MG63 (cell line): ENCODE measurements around the gene MT3. TPM values are rescaled to one million over a fixed set of nuclear protein-coding genes. Genes with fewer than 3 reads are reported as not detected.
"Not testable (repeated sequence)": the region's sequence is repeated elsewhere in the genome, so short reads cannot be mapped to it uniquely, and the experiment has no call there.

ENCODE experiments used
- DNase-seq: peaks from one replicate; pipeline ENCODE4 v3.0.0-alpha.2; 2020
- H3K27me3 ChIP-seq: fragments of 250-450 bp; sonication (Bioruptor Pico); 2 replicates; pipeline ENCODE4 v1.5.1; 2020; ENCODE audit warnings: mild to moderate bottlenecking, moderate library complexity
- H3K36me3 ChIP-seq: fragments of 250-450 bp; sonication (Bioruptor Pico); 2 replicates; pipeline ENCODE4 v1.5.1; 2020; ENCODE audit warnings: mild to moderate bottlenecking, moderate library complexity
- H3K4me3 ChIP-seq: fragments of 250-450 bp; sonication (Bioruptor Pico); 2 replicates; pipeline ENCODE4 v1.5.1; 2020; ENCODE audit warnings: mild to moderate bottlenecking, moderate library complexity
- H3K9me3 ChIP-seq: fragments of 250-450 bp; sonication (Bioruptor Pico); 2 replicates; pipeline ENCODE4 v1.5.1; 2020; ENCODE audit warnings: mild to moderate bottlenecking, moderate library complexity
- total RNA-seq: library from RNA; depleted of rRNA; stranded (reverse); fragments of >200 nt; shearing (Covaris generic); gene quantifications from 2 replicates; pipeline ENCODE4 v1.2.3, GENCODE V29; 2014; ENCODE audit warnings: low replicate concordance

Gene MT3
- total RNA-seq, 1 experiment from 2014 or later = not detected

DNA sequence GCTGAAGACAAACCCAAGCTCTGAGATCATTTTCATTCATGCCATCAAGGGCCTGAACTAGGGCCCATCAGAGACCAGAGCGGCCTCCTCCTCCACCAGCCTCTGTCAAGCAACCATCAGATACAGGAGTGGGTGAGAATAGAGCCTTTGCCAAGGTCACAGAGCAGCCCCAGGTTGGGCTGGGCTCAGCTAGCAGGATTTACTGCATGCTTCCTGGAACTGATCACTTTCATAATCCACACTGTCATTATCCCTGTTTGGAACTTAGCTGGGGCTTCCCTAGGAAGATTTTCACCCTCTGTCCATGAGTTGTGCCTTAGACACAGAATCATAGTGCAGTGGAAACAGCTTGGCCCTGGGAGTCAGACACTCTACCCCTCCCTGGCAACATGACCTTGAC, 19.4 kb upstream of the MT3 start:
- H3K4me3 ChIP-seq = no peak overlapping the region
- H3K36me3 ChIP-seq = no peaks in the 10 kb centered on the region
- no peak for DNase-seq
- H3K9me3 ChIP-seq = peaks cover 6% of the 10 kb centered on the region; the same call in 1 of the 2 replicates
- H3K27me3 ChIP-seq = no peaks in the 10 kb centered on the region; the same call in 1 of the 2 replicates

DNA sequence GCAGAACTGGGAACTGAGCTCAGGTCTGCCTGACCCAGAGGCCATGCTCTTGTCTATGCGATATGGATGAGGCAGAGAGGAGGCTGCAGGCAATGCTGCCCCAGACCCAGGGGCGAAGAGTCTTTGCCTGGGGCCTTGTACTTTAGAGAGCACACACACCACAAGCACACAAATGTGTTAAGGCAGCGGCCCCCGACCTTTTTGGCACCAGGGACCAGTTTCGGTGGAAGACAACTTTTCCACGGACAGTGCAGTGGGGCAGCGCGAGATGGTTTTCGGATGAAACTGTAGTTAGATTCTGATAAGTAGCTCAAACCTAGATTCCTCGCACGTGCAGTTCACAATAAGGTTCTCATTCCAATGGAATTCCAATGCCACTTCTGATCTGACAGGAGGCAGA, 17.8 kb upstream of the MT3 start:
- DNase-seq = no peak
- peaks cover 6% of the 10 kb centered on the region; the same call in 1 of the 2 replicates for H3K9me3 ChIP-seq
- no peaks in the 10 kb centered on the region for H3K36me3 ChIP-seq
- no peaks in the 10 kb centered on the region; the same call in 1 of the 2 replicates for H3K27me3 ChIP-seq
- no peak overlapping the region for H3K4me3 ChIP-seq

DNA sequence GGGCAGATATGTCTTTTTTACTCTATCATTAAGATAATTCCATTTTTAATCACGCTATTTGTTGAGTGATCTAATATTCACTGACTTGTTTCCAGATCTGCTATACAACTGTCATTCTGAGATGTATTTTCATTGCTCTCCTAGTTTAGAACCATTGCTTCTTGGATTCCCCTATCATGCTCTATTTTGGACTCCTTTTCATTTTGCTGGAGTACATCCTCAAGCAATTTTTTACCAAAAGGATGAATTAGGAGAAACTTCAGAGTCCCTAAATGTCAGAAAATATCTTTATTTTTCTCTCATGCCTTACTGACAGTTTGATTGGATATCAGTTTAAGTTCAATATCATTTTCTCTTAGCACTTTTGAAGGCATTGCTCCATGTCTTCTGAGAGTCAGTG, 14.7 kb upstream of the MT3 start:
- no peaks in the 10 kb centered on the region for H3K36me3 ChIP-seq
- H3K27me3 ChIP-seq = no peaks in the 10 kb centered on the region
- H3K9me3 ChIP-seq = peaks cover 6% of the 10 kb centered on the region; the same call in 1 of the 2 replicates
- H3K4me3 ChIP-seq = no peak overlapping the region
- no peak for DNase-seq

DNA sequence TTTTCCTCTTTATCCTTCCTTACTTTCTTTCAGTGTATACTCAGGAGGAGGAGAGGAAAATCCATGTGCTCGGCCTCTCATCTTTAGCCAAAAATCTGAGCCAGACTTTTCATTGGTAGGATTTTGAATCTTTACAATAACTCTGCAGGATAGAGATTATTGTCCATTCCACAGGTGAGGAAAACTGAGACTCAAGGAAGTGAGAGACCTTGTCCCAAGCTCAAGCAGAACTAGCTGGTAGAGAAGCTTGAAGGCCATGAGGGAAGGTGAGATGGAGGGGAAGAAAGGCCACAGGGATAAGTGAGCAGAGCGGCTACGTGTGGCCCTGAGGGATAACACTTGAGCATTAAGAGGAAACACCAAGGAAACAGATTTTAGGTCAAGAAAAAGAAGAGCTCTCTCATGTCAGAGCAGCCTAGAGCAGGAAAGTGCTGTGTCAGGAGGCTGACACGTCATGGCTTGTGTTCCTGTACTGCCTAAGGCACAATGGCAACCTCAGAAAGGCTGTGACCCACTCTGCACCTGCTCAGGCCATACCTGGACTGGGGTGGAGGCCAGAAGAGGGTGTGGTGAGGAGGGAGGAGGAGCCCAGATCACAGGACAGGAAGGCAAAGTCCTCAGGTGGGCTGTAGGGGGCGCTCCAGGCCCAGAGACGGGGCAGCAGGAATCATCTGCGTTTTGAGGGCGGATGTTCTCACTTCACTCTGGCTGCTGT, 12.6 kb upstream of the MT3 start:
- H3K4me3 ChIP-seq = no peak overlapping the region
- peaks cover 6% of the 10 kb centered on the region; the same call in 1 of the 2 replicates for H3K9me3 ChIP-seq
- DNase-seq = peak; percentile 52
- H3K27me3 ChIP-seq = no peaks in the 10 kb centered on the region
- H3K36me3 ChIP-seq = no peaks in the 10 kb centered on the region

DNA sequence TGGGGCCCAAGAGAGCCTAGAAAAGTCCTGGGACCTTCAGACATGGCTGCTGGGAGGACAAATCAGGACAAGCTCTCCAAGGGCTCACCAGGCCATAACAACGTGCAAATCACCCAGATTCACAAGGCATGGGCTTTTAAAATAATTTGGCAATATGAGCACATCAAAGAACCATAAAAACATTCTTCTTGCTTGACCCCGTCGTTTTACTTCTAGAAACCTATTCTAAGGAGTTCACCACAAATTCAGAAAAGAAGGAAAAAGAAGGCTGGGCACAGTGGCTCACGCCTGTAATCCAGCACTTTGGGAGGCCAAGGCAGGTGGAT, 12.1 kb upstream of the MT3 start:
- Histone ChIP-seq H3K36me3 (no peaks in the 10 kb centered on the region), H3K9me3 (peaks cover 6% of the 10 kb centered on the region; the same call in 1 of the 2 replicates), H3K27me3 (no peaks in the 10 kb centered on the region), H3K4me3 (no peak overlapping the region)
- DNase-seq = no peak

DNA sequence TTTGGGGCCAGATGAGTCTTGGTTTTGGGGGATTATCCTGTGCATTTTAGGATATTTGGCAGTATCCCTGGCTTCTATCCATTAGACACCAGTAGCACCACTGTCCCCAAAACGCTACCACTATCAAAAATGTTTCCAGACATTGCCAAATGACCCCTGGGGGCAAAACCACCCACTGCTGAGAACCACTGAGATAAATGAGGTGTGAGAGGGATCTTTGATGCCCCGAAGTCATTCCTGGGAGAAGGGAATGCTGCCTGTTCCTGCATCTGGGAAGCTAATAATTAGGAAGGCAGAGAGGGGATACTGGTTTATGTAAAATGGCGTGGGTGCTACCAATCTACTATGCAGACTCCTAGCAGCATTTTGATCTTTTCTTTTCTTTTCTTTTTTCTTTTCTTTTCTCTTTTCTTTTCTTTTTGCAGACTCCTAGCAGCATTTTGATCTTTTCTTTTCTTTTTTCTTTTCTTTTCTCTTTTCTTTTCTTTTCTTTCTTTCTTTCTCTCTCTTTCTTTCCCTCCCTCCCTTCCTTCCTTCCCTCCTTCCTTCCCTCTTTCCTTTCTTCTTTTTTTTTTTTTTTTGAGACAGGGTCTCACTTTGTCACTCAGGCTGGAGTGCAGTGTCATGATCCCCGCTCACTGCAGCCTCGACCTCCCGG, 8.8 kb upstream of the MT3 start:
- Histone ChIP-seq H3K27me3 (no peaks in the 10 kb centered on the region), H3K4me3 (no peak overlapping the region), H3K9me3 (no peaks in the 10 kb centered on the region), H3K36me3 (no peaks in the 10 kb centered on the region)
- DNase-seq = no peak

DNA sequence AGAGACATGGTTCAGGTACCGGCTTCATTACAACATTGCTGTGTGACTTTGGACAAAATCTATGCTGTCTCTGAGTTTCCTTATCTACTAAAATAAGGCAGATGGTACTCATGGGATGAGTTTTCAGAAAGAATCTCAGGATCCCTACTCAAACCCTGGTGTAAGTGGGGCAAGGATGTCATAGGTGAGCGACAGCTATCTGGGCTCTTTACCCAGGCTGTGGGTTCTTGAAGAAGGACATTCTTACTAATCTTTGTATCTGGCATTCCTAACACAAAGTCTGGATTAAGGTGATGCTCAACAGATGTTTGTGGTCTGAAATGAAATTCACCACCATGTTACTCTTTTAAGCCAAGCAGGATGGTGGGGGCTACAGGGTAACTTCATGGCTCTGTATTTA, 6.4 kb upstream of the MT3 start:
- not testable (repeated sequence) for H3K27me3 ChIP-seq, H3K36me3 ChIP-seq, DNase-seq, H3K9me3 ChIP-seq, H3K4me3 ChIP-seq

DNA sequence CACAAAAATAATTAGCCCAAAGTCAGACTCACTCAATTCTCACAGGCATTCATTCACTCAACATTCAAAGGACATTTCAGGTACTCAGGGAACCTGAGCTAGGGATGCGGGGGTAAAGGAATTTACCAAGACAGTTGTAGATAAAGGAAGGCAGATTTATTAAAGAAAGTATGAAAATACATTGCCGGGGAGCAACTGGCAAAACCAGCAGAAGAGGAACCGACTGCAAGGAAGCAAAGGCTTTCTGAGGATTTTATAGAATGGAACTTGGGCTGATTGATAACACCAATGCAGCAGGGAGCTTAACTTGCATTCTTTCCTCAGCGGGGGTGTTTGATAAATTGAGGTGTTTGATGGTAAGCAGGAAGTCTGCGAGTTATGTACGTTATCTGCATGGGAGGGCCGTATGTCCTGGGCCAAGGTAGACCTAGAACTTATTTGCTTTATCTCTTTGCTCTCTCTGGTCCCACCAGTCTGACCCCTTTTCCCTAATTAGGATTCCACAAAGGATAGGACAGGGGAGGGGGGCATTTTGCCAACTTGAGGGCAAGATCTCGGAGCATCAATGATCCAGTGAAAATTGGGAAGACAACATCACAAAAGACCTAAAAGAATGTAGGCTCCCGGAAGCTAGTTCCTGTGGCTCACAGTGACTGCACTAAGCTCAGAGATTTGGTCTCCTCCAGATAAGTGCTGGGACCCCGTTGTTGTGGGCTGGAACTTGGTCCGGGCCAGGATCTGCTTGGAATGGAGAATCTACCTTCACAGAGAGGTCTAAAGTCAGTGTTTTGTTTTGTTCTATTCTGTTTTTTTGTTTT, 5.8 kb upstream of the MT3 start:
- no peak overlapping the region for H3K4me3 ChIP-seq
- DNase-seq = no peak
- no peaks in the 10 kb centered on the region for H3K36me3 ChIP-seq
- no peaks in the 10 kb centered on the region for H3K9me3 ChIP-seq
- H3K27me3 ChIP-seq = peaks cover 2% of the 10 kb centered on the region; the same call in 1 of the 2 replicates

DNA sequence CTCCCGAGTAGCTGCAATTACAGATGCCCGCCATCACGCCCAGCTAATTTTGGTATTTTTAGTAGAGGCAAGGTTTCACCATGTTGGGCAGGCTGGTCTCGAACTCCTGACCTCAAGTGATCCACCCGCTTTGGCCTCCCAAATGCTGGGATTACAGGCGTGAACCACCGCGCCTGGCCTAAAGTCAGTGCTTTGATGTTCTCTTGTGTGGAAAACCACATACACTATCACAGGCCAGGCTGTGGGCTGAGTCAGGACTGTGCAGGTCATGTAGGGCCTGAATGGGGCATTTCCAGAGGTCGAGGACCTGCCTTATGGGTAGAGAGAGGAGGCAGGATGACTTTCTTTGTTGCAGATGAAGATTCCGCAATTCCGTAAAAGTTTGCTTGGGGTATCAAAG, 5.1 kb upstream of the MT3 start:
- no peaks in the 10 kb centered on the region for H3K36me3 ChIP-seq
- no peaks in the 10 kb centered on the region for H3K9me3 ChIP-seq
- H3K4me3 ChIP-seq = no peak overlapping the region
- no peak for DNase-seq
- H3K27me3 ChIP-seq = peaks cover 2% of the 10 kb centered on the region; the same call in 1 of the 2 replicates

DNA sequence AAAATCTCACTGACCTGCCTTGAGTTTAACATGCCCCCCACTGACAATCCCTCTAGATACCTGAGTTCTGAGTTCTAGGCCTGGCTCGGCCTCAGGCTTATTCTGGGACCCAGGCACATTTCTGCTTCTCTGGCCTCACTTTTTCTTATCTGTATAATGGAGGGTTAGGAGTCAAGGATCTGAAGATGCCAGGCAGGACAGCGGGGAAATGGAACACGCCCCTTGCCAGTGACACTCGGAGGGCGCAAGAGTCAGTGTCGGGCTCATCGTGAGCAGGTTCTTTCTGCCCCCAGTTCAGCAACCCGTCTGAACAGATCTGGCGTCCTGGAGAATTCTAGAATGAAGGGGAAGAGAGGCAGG, 567 bp upstream of the MT3 start:
- Histone ChIP-seq H3K4me3 (no peak overlapping the region), H3K36me3 (no peaks in the 10 kb centered on the region), H3K9me3 (no peaks in the 10 kb centered on the region), H3K27me3 (peaks cover 2% of the 10 kb centered on the region; the same call in 1 of the 2 replicates)
- DNase-seq = no peak

DNA sequence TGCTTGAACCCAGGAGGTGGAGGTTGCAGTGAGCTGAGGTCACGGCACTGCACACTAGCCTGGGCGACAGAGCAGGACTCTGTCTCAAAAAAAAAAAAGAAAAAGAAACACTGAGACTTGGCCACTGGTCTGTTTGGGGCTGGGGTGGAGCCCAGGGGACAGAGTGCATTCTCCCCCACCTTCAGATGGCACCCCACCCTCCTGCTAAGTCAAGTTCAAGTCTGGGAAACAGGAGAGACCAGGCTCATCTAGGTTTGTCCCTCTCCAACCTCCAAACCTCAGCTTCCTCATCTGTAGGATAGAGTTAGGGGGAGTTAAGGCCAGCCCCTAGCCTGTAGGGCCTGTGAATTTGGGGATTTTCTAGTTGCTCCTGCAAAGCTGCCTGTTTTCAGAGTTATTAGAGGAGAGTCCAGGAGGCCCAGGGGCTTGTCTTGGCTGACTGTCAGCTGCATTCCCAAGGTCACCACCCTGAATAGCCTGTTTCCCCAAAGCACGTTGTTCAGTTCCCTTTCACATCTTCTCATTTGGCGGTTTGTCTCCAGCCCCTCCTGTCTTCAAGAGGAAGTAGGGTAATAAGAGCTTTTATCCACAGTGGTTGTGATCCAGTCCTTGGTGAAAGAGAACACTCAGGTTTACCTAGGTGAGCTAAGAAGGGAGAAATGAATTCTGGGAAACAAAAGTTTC, 2.2 kb downstream of the MT3 start:
- no peaks in the 10 kb centered on the region for H3K9me3 ChIP-seq
- H3K36me3 ChIP-seq = no peaks in the 10 kb centered on the region
- no peak for DNase-seq
- peaks cover 2% of the 10 kb centered on the region; the same call in 1 of the 2 replicates for H3K27me3 ChIP-seq
- H3K4me3 ChIP-seq = no peak overlapping the region

DNA sequence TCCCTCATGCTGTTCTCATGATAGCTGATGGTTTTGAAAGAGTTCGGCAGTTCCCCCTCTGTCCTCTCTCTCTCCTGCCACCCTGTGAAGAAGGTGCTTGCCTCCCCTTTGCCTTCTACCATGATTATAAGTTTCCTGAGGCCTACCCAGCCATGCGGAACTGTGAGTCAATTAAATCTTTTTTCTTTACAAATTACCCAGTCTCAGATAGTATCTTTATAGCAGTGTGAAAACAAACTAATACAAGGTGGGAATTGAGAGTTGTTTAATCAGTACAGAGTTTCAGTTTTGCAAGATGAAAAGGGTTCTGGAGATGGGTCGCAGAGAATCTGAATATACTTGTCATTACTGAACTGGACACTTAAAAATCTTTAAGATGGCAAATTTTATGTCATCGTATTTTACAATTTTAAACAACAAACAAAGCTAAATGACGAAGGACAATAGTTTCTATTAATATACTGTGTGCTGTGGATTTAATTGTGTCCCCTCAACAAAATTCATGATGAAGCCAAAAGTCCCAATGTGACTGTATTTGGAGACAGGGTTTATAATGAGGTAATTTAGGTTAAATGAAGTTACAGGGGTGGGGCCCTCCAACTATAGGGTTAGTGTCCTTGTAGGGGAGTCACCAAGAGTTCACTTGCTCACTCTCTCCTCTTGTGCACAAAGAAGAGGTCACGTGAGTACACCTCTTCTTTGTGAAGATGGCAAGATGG, 4.4 kb downstream of the MT3 start:
- H3K4me3 ChIP-seq = no peak overlapping the region
- DNase-seq = no peak
- H3K27me3 ChIP-seq = no peaks in the 10 kb centered on the region
- H3K9me3 ChIP-seq = no peaks in the 10 kb centered on the region
- H3K36me3 ChIP-seq = no peaks in the 10 kb centered on the region

DNA sequence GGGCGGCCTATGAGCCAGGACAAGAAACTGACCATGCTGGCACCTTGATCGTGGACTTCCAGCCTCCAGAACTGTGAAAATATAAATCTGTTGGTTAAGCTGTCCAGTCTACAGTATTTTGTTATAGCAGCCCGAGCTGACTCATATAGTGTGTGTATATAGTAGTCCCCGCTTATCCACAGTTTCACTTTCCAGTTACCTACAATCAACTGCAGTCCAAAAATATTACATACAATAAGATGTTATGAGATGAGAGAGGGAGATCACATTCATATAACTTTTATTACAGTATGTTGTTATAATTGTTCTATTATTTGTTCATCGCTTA, 4.9 kb downstream of the MT3 start:
- Histone ChIP-seq H3K9me3 (no peaks in the 10 kb centered on the region), H3K36me3 (no peaks in the 10 kb centered on the region), H3K4me3 (no peak overlapping the region), H3K27me3 (no peaks in the 10 kb centered on the region)
- DNase-seq = no peak

DNA sequence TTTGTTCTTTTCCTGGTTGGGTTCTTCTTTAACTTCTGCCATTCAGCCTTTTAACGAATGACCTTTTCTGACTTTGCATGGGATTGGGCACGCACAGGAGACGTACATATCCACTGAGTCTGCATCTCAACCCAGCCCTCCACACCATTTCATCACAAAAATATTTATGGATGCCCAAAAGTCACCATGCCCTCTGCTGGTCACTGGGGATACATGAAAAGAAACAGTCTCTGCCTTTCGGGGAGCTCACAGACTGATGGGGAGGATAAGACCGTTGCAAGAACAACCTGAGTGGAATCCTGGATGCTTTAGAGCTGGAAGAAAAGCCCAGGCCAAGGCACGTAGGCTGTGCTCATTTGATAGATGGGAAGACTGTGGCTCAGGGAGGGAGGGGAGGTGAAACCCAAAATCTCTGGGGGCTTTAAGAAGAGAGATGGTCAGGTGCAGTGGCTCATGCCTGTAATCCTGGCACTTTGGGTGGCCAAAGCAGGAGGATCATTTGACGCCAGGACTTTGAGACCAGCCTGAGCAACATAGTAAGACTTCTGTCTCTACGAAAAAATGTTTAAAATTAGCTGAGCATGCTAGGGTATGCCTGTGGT, 11.2 kb downstream of the MT3 start:
- Histone ChIP-seq H3K4me3 (no peak overlapping the region), H3K27me3 (no peaks in the 10 kb centered on the region), H3K36me3 (no peaks in the 10 kb centered on the region), H3K9me3 (no peaks in the 10 kb centered on the region)
- peak; percentile 70 for DNase-seq

DNA sequence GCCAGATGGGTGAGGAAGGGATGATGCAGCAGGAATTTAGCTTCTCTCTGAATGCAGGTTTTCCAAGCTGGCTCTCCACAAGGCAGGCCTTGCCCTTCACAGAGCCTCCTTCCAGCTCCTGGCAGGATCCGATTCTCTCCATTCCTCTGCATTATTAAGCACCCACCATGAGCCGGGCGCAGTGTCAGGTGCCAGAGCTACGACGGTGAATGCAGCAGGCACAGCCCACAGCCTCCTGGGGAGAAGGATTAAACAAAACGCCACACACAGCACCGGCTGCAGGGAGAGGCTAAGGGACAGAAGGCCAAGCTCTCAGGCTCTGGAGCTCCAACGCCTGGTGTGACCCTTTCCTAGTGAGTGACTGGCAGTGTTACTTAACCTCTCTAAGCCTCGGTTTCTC, 12.0 kb downstream of the MT3 start:
- peak; percentile 44 for DNase-seq
- no peaks in the 10 kb centered on the region for H3K27me3 ChIP-seq
- no peak overlapping the region for H3K4me3 ChIP-seq
- no peaks in the 10 kb centered on the region for H3K9me3 ChIP-seq
- no peaks in the 10 kb centered on the region for H3K36me3 ChIP-seq

DNA sequence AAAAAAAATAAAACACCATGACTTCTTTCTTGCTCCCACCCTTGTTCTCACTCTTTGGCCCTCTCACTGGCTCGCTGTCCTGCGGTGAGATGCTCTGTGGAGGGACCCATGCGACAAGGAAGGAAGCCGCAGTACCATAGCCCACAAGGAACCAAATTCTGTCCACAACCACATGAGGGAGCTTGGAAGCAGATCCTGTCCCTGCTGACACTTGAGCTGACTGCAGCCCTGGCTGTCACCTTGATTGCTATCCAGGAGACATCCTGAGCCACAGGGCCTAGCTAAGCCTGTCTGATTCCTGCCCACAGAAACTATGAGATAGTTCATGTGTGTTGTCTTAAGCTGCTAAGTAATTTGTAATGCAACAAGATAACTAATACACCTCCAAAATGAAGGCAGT, 14.3 kb downstream of the MT3 start:
- H3K36me3 ChIP-seq = peaks cover 1% of the 10 kb centered on the region

More for the DNA sequence above, 14.3 kb downstream of the MT3 start:
- H3K27me3 ChIP-seq = no peaks in the 10 kb centered on the region
- no peaks in the 10 kb centered on the region for H3K9me3 ChIP-seq
- DNase-seq = peak; percentile 61
- no peak overlapping the region for H3K4me3 ChIP-seq
